ENCODE measurements around the gene DDR2.
"Not testable (repeated sequence)": the region's sequence is repeated elsewhere in the genome, so short reads cannot be mapped to it uniquely, and the experiment has no call there.

Gene DDR2

GRCh38 chr1:162788783-162789182 lies 156.5 kb downstream of the DDR2 start:
- not testable (repeated sequence) for DNase-seq

- DNase-seq: peak; percentile 72
Observed at GRCh38 chr1:162790303-162790984, 158.2 kb downstream of the DDR2 start, which contains the start of gene HSD17B7. TSS of gene HSD17B7 (plus strand) at chr1:162790702. CDS start at chr1:162790801, 99 bp downstream.

- not testable (repeated sequence) for DNase-seq
Observed at GRCh38 chr1:162790985-162791357, 158.7 kb downstream of the DDR2 start.

GRCh38 chr1:162794284-162794683 lies 162.0 kb downstream of the DDR2 start:
- DNase-seq: not testable (repeated sequence)

- not testable (repeated sequence) for DNase-seq
Observed at GRCh38 chr1:162796617-162797279, 164.5 kb downstream of the DDR2 start.

GRCh38 chr1:162799995-162800830 lies 167.9 kb downstream of the DDR2 start:
- not testable (repeated sequence) for DNase-seq

- DNase-seq: not testable (repeated sequence)
Observed at GRCh38 chr1:162807503-162807902, 175.2 kb downstream of the DDR2 start.

GRCh38 chr1:162812357-162812756 lies 180.1 kb downstream of the DDR2 start:
- not testable (repeated sequence) for DNase-seq

GRCh38 chr1:162818136-162818535 lies 185.9 kb downstream of the DDR2 start:
- DNase-seq: not testable (repeated sequence)

- not testable (repeated sequence) for DNase-seq
Observed at GRCh38 chr1:162818666-162819065, 186.4 kb downstream of the DDR2 start.

GRCh38 chr1:162822391-162823200 lies 190.3 kb downstream of the DDR2 start:
- no peak for DNase-seq

GRCh38 chr1:162823231-162823630 lies 191.0 kb downstream of the DDR2 start:
- DNase-seq: no peak

GRCh38 chr1:162823771-162824525 lies 191.7 kb downstream of the DDR2 start:
- DNase-seq: no peak

GRCh38 chr1:162829268-162829667 lies 197.0 kb downstream of the DDR2 start:
- no peak for DNase-seq

GRCh38 chr1:162832470-162832869 lies 200.2 kb downstream of the DDR2 start:
- no peak for DNase-seq

- no peak for DNase-seq
Observed at GRCh38 chr1:162835157-162835899, 203.1 kb downstream of the DDR2 start.
